Right lobe of liver (tissue), 6 donors: ENCODE results near the gene ESR2. TPM values are rescaled to one million over a fixed set of nuclear protein-coding genes. Genes with fewer than 3 reads are reported as not detected.
A peak's percentile ranks its signal among the peaks of the same experiment; 100 is the strongest.

Experiments
- ATAC-seq, 4 donors: fragments of 200-7000 bp; cut with Tn5 transposase; one replicate each; pipeline ENCODE4 v1.9.1; 2020; ENCODE audit warnings: mild to moderate bottlenecking in 4 of 4, moderate library complexity in 4 of 4
- DNase-seq, 3 donors: peaks; one replicate each; pipeline ENCODE4 v3.0.0-alpha.2; 2020
- H3K27ac ChIP-seq, 3 donors: fragments of 200-600 bp; one replicate each; pipeline ENCODE4 v1.8.0; 2022
- H3K27me3 ChIP-seq, 2 donors: fragments of 200-600 bp; one replicate each; pipeline ENCODE4 v1.8.0; 2022
- H3K36me3 ChIP-seq, 4 donors: fragments of 200-600 bp; sonication (generic) in 1 of 4; one replicate each; pipeline versions ENCODE4 v1.5.1 to v1.8.0; 2017 to 2022; ENCODE audit warnings: control low read depth in 1 of 4
- H3K4me1 ChIP-seq, 4 donors: fragments of 200-600 bp; sonication (generic) in 1 of 4; one replicate each; pipeline versions ENCODE4 v1.5.1 to v1.8.0; 2017 to 2022; ENCODE audit warnings: control low read depth in 1 of 4
- H3K4me3 ChIP-seq, 3 donors: fragments of 200-600 bp; one replicate each; pipeline ENCODE4 v1.8.0; 2022
- H3K9me3 ChIP-seq, 4 donors: fragments of 200-600 bp; sonication (generic) in 1 of 4; one replicate each; pipeline versions ENCODE4 v1.5.1 to v1.8.0; 2017 to 2022; ENCODE audit warnings: control low read depth in 1 of 4
- POLR2A ChIP-seq: fragments of 450-650 bp; IDR thresholded peaks from one replicate; pipeline ENCODE4 v1.6.1; 2017; ENCODE audit warnings: antibody characterized with exemption, mild to moderate bottlenecking
- WGBS: methylation state at CpG from one replicate; pipeline ENCODE4 v1.1.6; 2018; ENCODE audit warnings: low coverage, low lambda C conversion rate; ENCODE audit not compliant: insufficient coverage; ENCODE audit errors: missing lambda C conversion rate; 5-methylcytosine and 5-hydroxymethylcytosine counted together
- intact Hi-C, 2 donors: fragments of 100-400 bp; cut with DNase I; formaldehyde crosslinking; loops; one replicate each; pipeline versions ENCODE4 v1.11.2 to v1.14.1; 2022
- total RNA-seq, 6 experiments: library from RNA; depleted of rRNA in 2 of 6; stranded (reverse); fragments of >200 nt in 2 of 6; fragmentation: NEBNext Ultra II Directional in 3 of 6; extraction: Animal tissue kit (Norgen Biotek cat#: 25700) in 3 of 6; gene quantifications; one replicate each; pipeline versions ENCODE4 v1.1.0 to v1.2.4, GENCODE V29; 2016 to 2023
- TF ChIP-seq, protein P1 (sequence below), 4 donors: fragments of 200-600 bp in 3 of 4; fragments of 450-650 bp in 1 of 4; IDR thresholded peaks; one replicate each; pipeline versions ENCODE4 v1.5.1 to v1.8.0; 2016 to 2022; ENCODE audit warnings: antibody characterized with exemption in 4 of 4, mild to moderate bottlenecking in 2 of 4
- donor health status: DM: no; HTN: yes; CAD: no.
- donor health status: DM: no; HTN: no; CAD: no.
- donor health status: DM: no; HTN: no; CAD: no.
- donor health status: DM: no; HTN: yes; CAD: no.
- donor health status: DM: no; HTN: yes; CAD: no.

The ESR2 gene
- total RNA-seq, 6 experiments from 2014 or later = 0.04 TPM; not detected in 5

DNA sequence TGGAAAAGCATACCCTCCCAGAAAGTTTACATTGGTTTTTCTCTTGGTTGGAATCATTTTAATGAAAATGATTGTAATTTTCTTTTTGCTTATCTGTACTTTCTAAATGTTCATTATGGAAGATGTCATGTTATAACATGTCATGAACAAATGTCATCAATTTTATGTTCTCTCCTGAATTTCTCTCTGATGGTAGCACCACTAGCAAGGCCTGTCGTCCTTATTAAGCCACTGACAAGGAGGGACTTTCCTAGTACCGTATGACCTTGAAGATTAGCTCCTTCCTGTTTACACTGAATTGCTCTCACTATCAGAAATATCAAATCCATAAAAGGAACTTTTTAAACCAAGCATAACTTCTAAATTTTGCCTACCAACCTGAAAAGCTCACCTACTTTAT, 99.0 kb downstream of the ESR2 start:
- TF ChIP-seq, protein P1, sequence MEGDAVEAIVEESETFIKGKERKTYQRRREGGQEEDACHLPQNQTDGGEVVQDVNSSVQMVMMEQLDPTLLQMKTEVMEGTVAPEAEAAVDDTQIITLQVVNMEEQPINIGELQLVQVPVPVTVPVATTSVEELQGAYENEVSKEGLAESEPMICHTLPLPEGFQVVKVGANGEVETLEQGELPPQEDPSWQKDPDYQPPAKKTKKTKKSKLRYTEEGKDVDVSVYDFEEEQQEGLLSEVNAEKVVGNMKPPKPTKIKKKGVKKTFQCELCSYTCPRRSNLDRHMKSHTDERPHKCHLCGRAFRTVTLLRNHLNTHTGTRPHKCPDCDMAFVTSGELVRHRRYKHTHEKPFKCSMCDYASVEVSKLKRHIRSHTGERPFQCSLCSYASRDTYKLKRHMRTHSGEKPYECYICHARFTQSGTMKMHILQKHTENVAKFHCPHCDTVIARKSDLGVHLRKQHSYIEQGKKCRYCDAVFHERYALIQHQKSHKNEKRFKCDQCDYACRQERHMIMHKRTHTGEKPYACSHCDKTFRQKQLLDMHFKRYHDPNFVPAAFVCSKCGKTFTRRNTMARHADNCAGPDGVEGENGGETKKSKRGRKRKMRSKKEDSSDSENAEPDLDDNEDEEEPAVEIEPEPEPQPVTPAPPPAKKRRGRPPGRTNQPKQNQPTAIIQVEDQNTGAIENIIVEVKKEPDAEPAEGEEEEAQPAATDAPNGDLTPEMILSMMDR (IDR thresholded peaks at IDR 0.05) = no peak
- no peak for TF ChIP-seq POLR2A
- no peak for ATAC-seq
- peaks cover 0 to 8% (median 0%) of the 10 kb centered on the region in 4 donors for H3K4me1 ChIP-seq

GRCh38 chr14:64194404-64194803, 99.8 kb downstream of the ESR2 start:
- intact Hi-C loops = no loop called here
- TF ChIP-seq, protein P1 (IDR thresholded peaks at IDR 0.05) = no peak
- TF ChIP-seq POLR2A = no peak
- 53% methylated on average over 3 of the region's 3 CpGs for WGBS
- H3K4me1 ChIP-seq = peaks cover 0 to 8% (median 0%) of the 10 kb centered on the region in 4 donors
- no peak overlapping the region for H3K27ac ChIP-seq
- H3K36me3 ChIP-seq = peaks cover 0 to 22% (median 10%) of the 10 kb centered on the region in 4 donors
- H3K9me3 ChIP-seq = no peaks in the 10 kb centered on the region
- ATAC-seq (peak in 1 of 4 donors; percentile 22), DNase-seq (no peak)
- no peak overlapping the region for H3K4me3 ChIP-seq
- H3K27me3 ChIP-seq = no peaks in the 10 kb centered on the region

More for the DNA sequence above, 99.0 kb downstream of the ESR2 start:
- intact Hi-C loops = no loop called here
- Histone ChIP-seq H3K27ac (no peak overlapping the region), H3K36me3 (peaks cover 0 to 20% (median 8%) of the 10 kb centered on the region in 4 donors), H3K27me3 (no peaks in the 10 kb centered on the region), H3K4me3 (no peak overlapping the region), H3K9me3 (no peaks in the 10 kb centered on the region)
- WGBS = 39% methylated on average over 2 of the region's 2 CpGs
- DNase-seq = no peak

DNA sequence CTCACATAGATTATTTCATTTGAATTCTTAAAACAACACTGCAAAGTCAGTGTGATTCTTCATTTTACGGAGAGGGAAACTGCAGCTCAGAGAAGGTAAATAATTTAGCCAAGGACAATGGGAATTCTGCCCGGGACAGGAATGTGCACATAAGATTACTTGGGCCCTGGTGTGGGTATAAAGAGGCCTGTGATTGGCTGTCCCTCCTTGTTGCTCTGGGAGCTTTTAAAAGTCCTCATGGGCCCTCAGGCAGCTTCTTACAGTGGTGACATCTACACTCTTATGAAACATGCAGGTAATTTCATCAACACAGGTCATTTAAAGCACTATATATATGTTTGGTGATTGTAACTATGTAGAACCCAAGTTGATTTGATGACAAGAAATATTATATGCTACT, 100.3 kb downstream of the ESR2 start:
- Histone ChIP-seq H3K27ac (no peak overlapping the region), H3K4me3 (no peak overlapping the region), H3K9me3 (no peaks in the 10 kb centered on the region), H3K27me3 (no peaks in the 10 kb centered on the region), H3K36me3 (peaks cover 0 to 25% (median 12%) of the 10 kb centered on the region in 4 donors), H3K4me1 (peaks cover 0 to 6% (median 0%) of the 10 kb centered on the region in 4 donors)
- DNase-seq (no peak), ATAC-seq (no peak)
- intact Hi-C loops = no loop called here
- 86% methylated on average over 2 of the region's 2 CpGs for WGBS
- TF ChIP-seq, protein P1 (IDR thresholded peaks at IDR 0.05) = no peak
- TF ChIP-seq POLR2A = no peak

- Histone ChIP-seq H3K27ac (no peak overlapping the region), H3K36me3 (peaks cover 0 to 37% (median 17%) of the 10 kb centered on the region in 4 donors), H3K27me3 (no peaks in the 10 kb centered on the region), H3K4me3 (no peak overlapping the region), H3K9me3 (no peaks in the 10 kb centered on the region), H3K4me1 (no peaks in the 10 kb centered on the region)
- WGBS = 92% methylated on average over 2 of the region's 2 CpGs
- intact Hi-C loops = no loop called here
- DNase-seq = no peak
- no peak for ATAC-seq
- TF ChIP-seq, protein P1 (IDR thresholded peaks at IDR 0.05) = no peak
- TF ChIP-seq POLR2A = no peak
Observed at GRCh38 chr14:64191756-64192155, 102.4 kb downstream of the ESR2 start.
